HEK293 (cell line): ENCODE results near the gene NAPB.
A peak's percentile ranks its signal among the peaks of the same experiment; 100 is the strongest.

Source experiments
- CTCF ChIA-PET: fragments of 350-600 bp; formaldehyde crosslinking; extraction: SDS; loops from one replicate; lab custom pipeline; 2021; ENCODE audit warnings: antibody characterized with exemption; lab: Yijun Ruan, JAX
- POLR2A ChIA-PET: fragments of 300-600 bp; formaldehyde crosslinking; extraction: SDS; loops from one replicate; lab custom pipeline; 2020; ENCODE audit warnings: antibody characterized with exemption, inconsistent platforms; lab: Yijun Ruan, JAX
- H3K27ac ChIP-seq: fragments of 200-500 bp; sonication (Bioruptor generic); 2 replicates; pipeline ENCODE4 v1.5.1; 2014; ENCODE audit warnings: low read depth, low read length, control low read depth, inconsistent platforms; ENCODE audit errors: extremely low read depth
- H3K36me3 ChIP-seq, 2 experiments: fragments of 200-500 bp in 1 of 2; sonication (Bioruptor generic) in 1 of 2; 1 replicate in 1 of 2; 2 replicates in 1 of 2; pipeline ENCODE4 v1.5.1; 2014 to 2017; ENCODE audit warnings: inconsistent platforms in 2 of 2, low read length in 2 of 2; ENCODE audit not compliant: control insufficient read depth in 2 of 2, insufficient read depth in 1 of 2
- H3K4me1 ChIP-seq: fragments of 200-500 bp; sonication (Bioruptor generic); 2 replicates; pipeline ENCODE4 v1.5.1; 2014; ENCODE audit warnings: mild to moderate bottlenecking, low read length, inconsistent platforms; ENCODE audit not compliant: control insufficient read depth, insufficient read depth
- H3K4me3 ChIP-seq: 2 replicates; pipeline ENCODE4 v1.5.1; 2011; ENCODE audit warnings: low read depth, mild to moderate bottlenecking, control low read depth, low read length, moderate library complexity
- H3K9me3 ChIP-seq: fragments of 200-500 bp; sonication (Bioruptor generic); 2 replicates; pipeline ENCODE4 v1.5.1; 2014; ENCODE audit warnings: low read depth, low read length, inconsistent platforms; ENCODE audit not compliant: control insufficient read depth, insufficient read depth
- KLF7 ChIP-seq: fragments of 450-650 bp; formaldehyde crosslinking; IDR thresholded peaks from 2 replicates; pipeline ENCODE4 v1.5.1; 2016; ENCODE audit warnings: missing biosample characterization, missing genetic modification characterization, borderline replicate concordance
- TRIM28 ChIP-seq: IDR thresholded peaks from 2 replicates; pipeline ENCODE4 v1.6.1; 2011; ENCODE audit warnings: low read length, control low read depth, borderline replicate concordance
- WT1 ChIP-seq: fragments of 450-650 bp; formaldehyde crosslinking; IDR thresholded peaks from 2 replicates; pipeline ENCODE4 v1.5.1; 2016; ENCODE audit warnings: missing biosample characterization, missing genetic modification characterization
- ZBTB1 ChIP-seq: fragments of 450-650 bp; formaldehyde crosslinking; IDR thresholded peaks from 2 replicates; pipeline ENCODE4 v1.5.1; 2016; ENCODE audit warnings: missing biosample characterization, missing genetic modification characterization
- ZNF221 ChIP-seq: fragments of 450-650 bp; formaldehyde crosslinking; IDR thresholded peaks from 2 replicates; pipeline ENCODE4 v1.5.1; 2017; ENCODE audit warnings: missing biosample characterization, missing genetic modification characterization, borderline replicate concordance
- ZNF266 ChIP-seq: fragments of 450-650 bp; formaldehyde crosslinking; IDR thresholded peaks from 2 replicates; pipeline ENCODE4 v1.5.1; 2016; ENCODE audit warnings: missing biosample characterization, missing genetic modification characterization, low read depth
- ZNF394 ChIP-seq: fragments of 450-650 bp; formaldehyde crosslinking; IDR thresholded peaks from 2 replicates; pipeline ENCODE4 v1.5.1; 2016; ENCODE audit warnings: missing biosample characterization, missing genetic modification characterization, mild to moderate bottlenecking, moderate library complexity, borderline replicate concordance
- ZNF426 ChIP-seq: fragments of 450-650 bp; formaldehyde crosslinking; IDR thresholded peaks from 2 replicates; pipeline ENCODE4 v1.5.1; 2017; ENCODE audit warnings: missing biosample characterization, missing genetic modification characterization, mild to moderate bottlenecking, inconsistent platforms, moderate library complexity
- ZNF48 ChIP-seq: fragments of 450-650 bp; formaldehyde crosslinking; IDR thresholded peaks from 2 replicates; pipeline ENCODE4 v1.5.1; 2016; ENCODE audit warnings: missing biosample characterization, missing genetic modification characterization
- ZNF529 ChIP-seq: fragments of 450-650 bp; formaldehyde crosslinking; IDR thresholded peaks from 2 replicates; pipeline ENCODE4 v1.5.1; 2017; ENCODE audit warnings: missing genetic modification characterization, missing biosample characterization; ENCODE audit not compliant: insufficient replicate concordance
- ZNF558 ChIP-seq: fragments of 450-650 bp; formaldehyde crosslinking; IDR thresholded peaks from 2 replicates; pipeline ENCODE4 v1.5.1; 2016; ENCODE audit warnings: missing biosample characterization, missing genetic modification characterization
- ZNF768 ChIP-seq: fragments of 450-650 bp; formaldehyde crosslinking; IDR thresholded peaks from 2 replicates; pipeline ENCODE4 v1.5.1; 2018; ENCODE audit warnings: missing biosample characterization, mild to moderate bottlenecking, missing genetic modification characterization
- ZNF830 ChIP-seq: fragments of 450-650 bp; IDR thresholded peaks from 2 replicates; pipeline ENCODE4 v1.5.0; 2018; ENCODE audit warnings: missing biosample characterization, missing genetic modification characterization, low read depth, mild to moderate bottlenecking, moderate library complexity
- TF ChIP-seq, protein P1 (sequence below): fragments of 450-650 bp; IDR thresholded peaks from 2 replicates; pipeline ENCODE4 v1.5.1; 2018; ENCODE audit warnings: missing biosample characterization, mild to moderate bottlenecking, missing genetic modification characterization
- TF ChIP-seq, protein P2 (sequence below): fragments of 450-650 bp; formaldehyde crosslinking; IDR thresholded peaks from 2 replicates; pipeline ENCODE4 v1.5.1; 2016; ENCODE audit warnings: missing biosample characterization, missing genetic modification characterization
- TF ChIP-seq, protein P3 (sequence below): fragments of 450-650 bp; formaldehyde crosslinking; IDR thresholded peaks from 2 replicates; pipeline ENCODE4 v1.5.1; 2016; ENCODE audit warnings: missing biosample characterization, missing genetic modification characterization
- TF ChIP-seq, protein P4 (sequence below): fragments of 450-650 bp; formaldehyde crosslinking; IDR thresholded peaks from 2 replicates; pipeline ENCODE4 v1.5.1; 2016; ENCODE audit warnings: missing biosample characterization, missing genetic modification characterization, borderline replicate concordance

NAPB gene

GRCh38 chr20:23419995-23420901 lies 1.0 kb downstream of the NAPB start (continued):
- no peak for TF ChIP-seq ZNF529 (tag by site-specific recombination)
- TF ChIP-seq KLF7 (tag by site-specific recombination), result no peak
- no peak for TF ChIP-seq ZNF221 (tag by site-specific recombination)
- no peak for TF ChIP-seq ZNF426 (tag by site-specific recombination)
- no peak for TF ChIP-seq ZNF266 (tag by site-specific recombination)
- no peak for TF ChIP-seq ZNF48 (tag by site-specific recombination)
- TF ChIP-seq, protein P1, sequence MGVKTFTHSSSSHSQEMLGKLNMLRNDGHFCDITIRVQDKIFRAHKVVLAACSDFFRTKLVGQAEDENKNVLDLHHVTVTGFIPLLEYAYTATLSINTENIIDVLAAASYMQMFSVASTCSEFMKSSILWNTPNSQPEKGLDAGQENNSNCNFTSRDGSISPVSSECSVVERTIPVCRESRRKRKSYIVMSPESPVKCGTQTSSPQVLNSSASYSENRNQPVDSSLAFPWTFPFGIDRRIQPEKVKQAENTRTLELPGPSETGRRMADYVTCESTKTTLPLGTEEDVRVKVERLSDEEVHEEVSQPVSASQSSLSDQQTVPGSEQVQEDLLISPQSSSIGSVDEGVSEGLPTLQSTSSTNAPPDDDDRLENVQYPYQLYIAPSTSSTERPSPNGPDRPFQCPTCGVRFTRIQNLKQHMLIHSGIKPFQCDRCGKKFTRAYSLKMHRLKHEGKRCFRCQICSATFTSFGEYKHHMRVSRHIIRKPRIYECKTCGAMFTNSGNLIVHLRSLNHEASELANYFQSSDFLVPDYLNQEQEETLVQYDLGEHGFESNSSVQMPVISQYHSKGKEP, result no peak
- no peak for TF ChIP-seq ZNF558 (tag by site-specific recombination)
- TF ChIP-seq, protein P2, sequence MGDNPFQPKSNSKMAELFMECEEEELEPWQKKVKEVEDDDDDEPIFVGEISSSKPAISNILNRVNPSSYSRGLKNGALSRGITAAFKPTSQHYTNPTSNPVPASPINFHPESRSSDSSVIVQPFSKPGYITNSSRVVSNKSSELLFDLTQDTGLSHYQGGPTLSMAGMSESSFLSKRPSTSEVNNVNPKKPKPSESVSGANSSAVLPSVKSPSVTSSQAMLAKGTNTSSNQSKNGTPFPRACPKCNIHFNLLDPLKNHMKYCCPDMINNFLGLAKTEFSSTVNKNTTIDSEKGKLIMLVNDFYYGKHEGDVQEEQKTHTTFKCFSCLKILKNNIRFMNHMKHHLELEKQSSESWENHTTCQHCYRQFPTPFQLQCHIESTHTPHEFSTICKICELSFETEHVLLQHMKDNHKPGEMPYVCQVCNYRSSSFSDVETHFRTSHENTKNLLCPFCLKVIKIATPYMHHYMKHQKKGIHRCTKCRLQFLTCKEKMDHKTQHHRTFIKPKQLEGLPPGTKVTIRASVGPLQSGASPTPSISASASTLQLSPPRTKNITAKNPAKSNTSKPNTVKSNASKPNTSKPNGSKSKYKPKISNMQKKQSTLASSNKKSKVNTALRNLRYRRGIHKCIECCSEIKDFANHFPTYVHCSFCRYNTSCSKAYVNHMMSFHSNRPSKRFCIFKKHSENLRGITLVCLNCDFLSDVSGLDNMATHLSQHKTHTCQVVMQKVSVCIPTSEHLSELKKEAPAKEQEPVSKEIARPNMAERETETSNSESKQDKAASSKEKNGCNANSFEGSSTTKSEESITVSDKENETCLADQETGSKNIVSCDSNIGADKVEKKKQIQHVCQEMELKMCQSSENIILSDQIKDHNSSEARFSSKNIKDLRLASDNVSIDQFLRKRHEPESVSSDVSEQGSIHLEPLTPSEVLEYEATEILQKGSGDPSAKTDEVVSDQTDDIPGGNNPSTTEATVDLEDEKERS (tag by site-specific recombination), result no peak
- no peak for TF ChIP-seq ZBTB1 (tag by site-specific recombination)
- TF ChIP-seq ZNF394 (tag by site-specific recombination), result no peak
- TF ChIP-seq TRIM28, result no peak
- TF ChIP-seq, protein P3, sequence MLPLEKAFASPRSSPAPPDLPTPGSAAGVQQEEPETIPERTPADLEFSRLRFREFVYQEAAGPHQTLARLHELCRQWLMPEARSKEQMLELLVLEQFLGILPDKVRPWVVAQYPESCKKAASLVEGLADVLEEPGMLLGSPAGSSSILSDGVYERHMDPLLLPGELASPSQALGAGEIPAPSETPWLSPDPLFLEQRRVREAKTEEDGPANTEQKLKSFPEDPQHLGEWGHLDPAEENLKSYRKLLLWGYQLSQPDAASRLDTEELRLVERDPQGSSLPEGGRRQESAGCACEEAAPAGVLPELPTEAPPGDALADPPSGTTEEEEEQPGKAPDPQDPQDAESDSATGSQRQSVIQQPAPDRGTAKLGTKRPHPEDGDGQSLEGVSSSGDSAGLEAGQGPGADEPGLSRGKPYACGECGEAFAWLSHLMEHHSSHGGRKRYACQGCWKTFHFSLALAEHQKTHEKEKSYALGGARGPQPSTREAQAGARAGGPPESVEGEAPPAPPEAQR (tag by site-specific recombination), result no peak
- TF ChIP-seq, protein P4, sequence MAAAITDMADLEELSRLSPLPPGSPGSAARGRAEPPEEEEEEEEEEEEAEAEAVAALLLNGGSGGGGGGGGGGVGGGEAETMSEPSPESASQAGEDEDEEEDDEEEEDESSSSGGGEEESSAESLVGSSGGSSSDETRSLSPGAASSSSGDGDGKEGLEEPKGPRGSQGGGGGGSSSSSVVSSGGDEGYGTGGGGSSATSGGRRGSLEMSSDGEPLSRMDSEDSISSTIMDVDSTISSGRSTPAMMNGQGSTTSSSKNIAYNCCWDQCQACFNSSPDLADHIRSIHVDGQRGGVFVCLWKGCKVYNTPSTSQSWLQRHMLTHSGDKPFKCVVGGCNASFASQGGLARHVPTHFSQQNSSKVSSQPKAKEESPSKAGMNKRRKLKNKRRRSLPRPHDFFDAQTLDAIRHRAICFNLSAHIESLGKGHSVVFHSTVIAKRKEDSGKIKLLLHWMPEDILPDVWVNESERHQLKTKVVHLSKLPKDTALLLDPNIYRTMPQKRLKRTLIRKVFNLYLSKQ (tag by site-specific recombination), result no peak
- no peak for TF ChIP-seq ZNF768 (tag by site-specific recombination)
- no peak for TF ChIP-seq WT1 (tag by site-specific recombination)

DNA sequence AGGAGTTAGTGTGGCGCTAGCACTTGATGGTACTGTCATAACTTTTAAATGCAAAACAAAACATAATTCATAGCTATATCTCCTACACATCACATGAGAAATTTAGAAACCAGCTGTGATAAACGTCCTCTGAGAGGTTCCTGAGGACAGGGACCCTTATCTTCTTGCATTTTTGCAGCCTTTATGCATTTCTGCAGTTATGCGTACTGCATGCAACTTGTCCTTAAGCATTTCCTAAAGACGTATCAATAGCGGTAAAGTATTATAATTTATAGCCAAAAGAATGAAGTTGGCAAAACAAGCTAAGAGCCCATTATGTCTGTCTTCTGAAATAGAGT lies 1.7 kb downstream of the NAPB start:
- Histone ChIP-seq H3K9me3 (no peaks in the 10 kb centered on the region), H3K4me3 (peak overlapping the region; percentile 95), H3K27ac (no peak overlapping the region), H3K4me1 (peaks cover 8% of the 10 kb centered on the region), H3K36me3 (peaks cover 3% of the 10 kb centered on the region in 2 experiments; a peak in 2 of 3 replicates)
- ChIA-PET CTCF (interaction anchor here (0.5 to 3.8 kb wide), 7 partner anchors 8 to 1764 kb away, joined by 3 to 23 read pairs (median 3); no protein-coding TSS in a partner anchor), POLR2A (interaction anchor here (1.3 to 3.2 kb wide), 3 partner anchors 16 to 69 kb away, joined by 3 to 26 read pairs (median 6); partner anchors contain the start of gene NXT1)
- TF ChIP-seq, protein P1, result peak; percentile 94
- no peak for TF ChIP-seq ZNF830 (tag by site-specific recombination)
- TF ChIP-seq, all 188 proteins: peak for 1
